K562 (cell line): ENCODE measurements around the gene PI4K2A. TPM values are rescaled to one million over a fixed set of nuclear protein-coding genes. Genes with fewer than 3 reads are reported as not detected.

Experiments
- BMI1 ChIP-seq: fragments of 150-350 bp; IDR thresholded peaks from 2 replicates; pipeline ENCODE4 v1.6.1; 2014; ENCODE audit warnings: low read length
- CEBPB ChIP-seq: fragments of 450-650 bp; IDR thresholded peaks from 2 replicates; pipeline ENCODE4 v1.6.1; 2016; ENCODE audit warnings: missing genetic modification characterization, missing compliant biosample characterization
- CREM ChIP-seq: IDR thresholded peaks from 2 replicates; pipeline ENCODE4 v1.6.1; 2014; ENCODE audit warnings: antibody characterized with exemption, low read depth
- FUS ChIP-seq: fragments of 200-400 bp; formaldehyde crosslinking; optimal IDR thresholded peaks from 2 replicates; pipeline ENCODE3; 2017; ENCODE audit warnings: low read depth, low read length
- GATAD2B ChIP-seq: fragments of 450-650 bp; IDR thresholded peaks from 2 replicates; pipeline ENCODE4 v1.6.1; 2017; ENCODE audit warnings: mild to moderate bottlenecking, borderline replicate concordance
- LEF1 ChIP-seq: fragments of 450-650 bp; IDR thresholded peaks from 2 replicates; pipeline ENCODE4 v1.6.1; 2016; ENCODE audit warnings: mild to moderate bottlenecking
- NEUROD1 ChIP-seq: fragments of 150-350 bp; IDR thresholded peaks from 2 replicates; pipeline ENCODE4 v1.6.1; 2014; ENCODE audit warnings: borderline replicate concordance, low read length, low read depth; ENCODE audit not compliant: partially characterized antibody
- POLR2AphosphoS2 ChIP-seq: IDR thresholded peaks from 2 replicates; pipeline ENCODE4 v1.6.1; 2012; ENCODE audit warnings: low read length, improper control_type of control experiment
- POU5F1 ChIP-seq: fragments of 150-350 bp; IDR thresholded peaks from 2 replicates; pipeline ENCODE4 v1.6.1; 2014; ENCODE audit warnings: borderline replicate concordance, low read length, low read depth, mild to moderate bottlenecking; ENCODE audit not compliant: partially characterized antibody
- PTTG1 ChIP-seq: fragments of 450-650 bp; IDR thresholded peaks from 2 replicates; pipeline ENCODE4 v1.6.1; 2016; ENCODE audit warnings: low read depth, mild to moderate bottlenecking, missing genetic modification characterization, missing compliant biosample characterization
- RBBP5 ChIP-seq: fragments of 200-600 bp; sonication (generic); IDR thresholded peaks from 2 replicates; pipeline ENCODE4 v1.6.1; 2012; ENCODE audit warnings: borderline replicate concordance, mild to moderate bottlenecking, low read length, control low read depth, inconsistent platforms; ENCODE audit not compliant: insufficient read depth, poor library complexity, severe bottlenecking
- RFX5 ChIP-seq: IDR thresholded peaks from 2 replicates; pipeline ENCODE4 v1.6.1; 2011; ENCODE audit warnings: low read depth, mild to moderate bottlenecking, improper control_type of control experiment, low read length
- SNIP1 ChIP-seq: fragments of 450-650 bp; IDR thresholded peaks from 2 replicates; pipeline ENCODE4 v1.7.1; 2017; ENCODE audit warnings: low read depth, mild to moderate bottlenecking
- TEAD4 ChIP-seq, 2 experiments: sonication (generic) in 1 of 2; formaldehyde crosslinking in 1 of 2; IDR thresholded peaks; 2 replicates each; pipeline versions ENCODE4 v1.6.1 to v1.8.0; 2012 to 2022; ENCODE audit warnings: borderline replicate concordance in 1 of 2, inconsistent platforms in 1 of 2, low read length in 1 of 2, mild to moderate bottlenecking in 1 of 2, missing genetic modification reagents in 1 of 2
- ZC3H8 ChIP-seq: fragments of 450-650 bp; IDR thresholded peaks from 2 replicates; pipeline ENCODE4 v1.6.1; 2017
- ZNF197 ChIP-seq: fragments of 200-800 bp; sonication (Bioruptor generic); IDR thresholded peaks from 2 replicates; pipeline ENCODE4 v1.6.1; 2016; ENCODE audit warnings: low read depth, missing genetic modification characterization, missing compliant biosample characterization
- polyA plus RNA-seq, 8 experiments: library from polyadenylated mRNA; depleted of rRNA in 4 of 8; stranded (reverse) in 5 of 8; unstranded in 3 of 8; fragments of >200 nt; fragmentation: Nextera tagmentation in 2 of 8; fragmentation: Illumina TruSeq in 1 of 8; extraction: Ambion mirVana in 2 of 8; extraction: Trizol in 1 of 8; gene quantifications; 2 replicates each; pipeline versions ENCODE4 v1.2.1 to v1.2.3, GENCODE V29; 2011 to 2014; ENCODE audit warnings: inconsistent platforms in 1 of 8, missing spikeins in 1 of 8
- total RNA-seq, 7 experiments: library from RNA; depleted of rRNA in 6 of 7; stranded (reverse); fragments of >200 nt in 6 of 7; fragmentation: Illumina TruSeq in 2 of 7; extraction: Trizol in 2 of 7; gene quantifications; 2 replicates each; pipeline versions ENCODE4 v1.2.1 to v1.2.3, GENCODE V29; 2011 to 2021; ENCODE audit warnings: low replicate concordance in 1 of 7
- TF ChIP-seq, protein P1 (sequence below): sonication (generic); formaldehyde crosslinking; IDR thresholded peaks from 2 replicates; pipeline ENCODE4 v1.8.1; 2023; ENCODE audit warnings: mild to moderate bottlenecking, missing genetic modification reagents
- TF ChIP-seq, protein P2 (sequence below): sonication (generic); IDR thresholded peaks from 2 replicates; pipeline ENCODE4 v1.6.1; 2016
- TF ChIP-seq, protein P3 (sequence below): fragments of 450-650 bp; IDR thresholded peaks from 2 replicates; pipeline ENCODE4 v1.6.1; 2018; ENCODE audit not compliant: partially characterized antibody
- TF ChIP-seq, protein P4 (sequence below): conservative IDR thresholded peaks from 2 replicates; pipeline ENCODE4 v1.6.1; 2011; ENCODE audit warnings: low read depth, mild to moderate bottlenecking, low read length; ENCODE audit not compliant: control insufficient read depth

Gene PI4K2A
- total and polyA plus RNA-seq, 9 of the 15 experiments (the other 6 are each of a cell fraction or from before 2014, with no cell fraction given), result 4.4 to 28.4 (median 16.5) TPM

DNA sequence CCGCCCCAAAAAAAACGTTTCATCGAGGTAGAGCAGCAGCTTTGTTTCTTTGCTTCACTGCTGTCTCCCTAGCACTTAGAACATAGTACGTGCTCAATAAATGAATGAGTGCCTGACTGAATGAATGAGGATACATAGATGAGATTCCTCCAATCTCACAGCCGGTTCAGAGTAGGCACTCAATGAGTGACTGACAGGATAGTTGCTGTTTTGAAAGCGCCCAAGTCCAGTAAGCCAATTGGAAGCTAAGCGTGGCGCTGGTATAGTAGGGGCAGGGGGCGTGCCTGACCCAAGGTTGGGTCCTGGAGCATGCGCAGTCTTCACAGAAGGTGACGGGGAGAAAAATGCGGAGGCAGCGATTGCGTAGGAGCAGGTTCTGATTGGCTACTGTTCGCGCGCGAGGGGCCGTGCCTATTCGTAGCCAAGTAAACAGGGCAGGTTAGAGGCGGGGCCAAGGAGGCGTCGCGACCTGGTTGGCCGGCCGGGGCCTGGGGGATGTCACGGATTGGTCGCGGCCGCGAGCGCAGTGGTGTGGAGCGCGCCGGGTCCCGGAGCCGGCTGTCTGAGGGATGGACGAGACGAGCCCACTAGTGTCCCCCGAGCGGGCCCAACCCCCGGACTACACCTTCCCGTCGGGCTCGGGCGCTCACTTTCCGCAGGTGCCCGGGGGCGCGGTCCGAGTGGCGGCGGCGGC, at the start of gene PI4K2A (continued):
- TF ChIP-seq, protein P1, sequence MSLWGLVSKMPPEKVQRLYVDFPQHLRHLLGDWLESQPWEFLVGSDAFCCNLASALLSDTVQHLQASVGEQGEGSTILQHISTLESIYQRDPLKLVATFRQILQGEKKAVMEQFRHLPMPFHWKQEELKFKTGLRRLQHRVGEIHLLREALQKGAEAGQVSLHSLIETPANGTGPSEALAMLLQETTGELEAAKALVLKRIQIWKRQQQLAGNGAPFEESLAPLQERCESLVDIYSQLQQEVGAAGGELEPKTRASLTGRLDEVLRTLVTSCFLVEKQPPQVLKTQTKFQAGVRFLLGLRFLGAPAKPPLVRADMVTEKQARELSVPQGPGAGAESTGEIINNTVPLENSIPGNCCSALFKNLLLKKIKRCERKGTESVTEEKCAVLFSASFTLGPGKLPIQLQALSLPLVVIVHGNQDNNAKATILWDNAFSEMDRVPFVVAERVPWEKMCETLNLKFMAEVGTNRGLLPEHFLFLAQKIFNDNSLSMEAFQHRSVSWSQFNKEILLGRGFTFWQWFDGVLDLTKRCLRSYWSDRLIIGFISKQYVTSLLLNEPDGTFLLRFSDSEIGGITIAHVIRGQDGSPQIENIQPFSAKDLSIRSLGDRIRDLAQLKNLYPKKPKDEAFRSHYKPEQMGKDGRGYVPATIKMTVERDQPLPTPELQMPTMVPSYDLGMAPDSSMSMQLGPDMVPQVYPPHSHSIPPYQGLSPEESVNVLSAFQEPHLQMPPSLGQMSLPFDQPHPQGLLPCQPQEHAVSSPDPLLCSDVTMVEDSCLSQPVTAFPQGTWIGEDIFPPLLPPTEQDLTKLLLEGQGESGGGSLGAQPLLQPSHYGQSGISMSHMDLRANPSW (CRISPR knock-in tag), result no peak
- TF ChIP-seq FUS (no peak), BMI1 (no peak), CEBPB (tag) (peak; percentile 74), POU5F1 (no peak), SNIP1 (no peak), RFX5 (no peak), GATAD2B (no peak), ZNF197 (no peak), CREM (peak; percentile 74), TEAD4 (IDR thresholded peaks at IDR 0.05; ENCODE audit: low read length) (no peak), TEAD4 (CRISPR knock-in tag; IDR thresholded peaks at IDR 0.05; ENCODE audit: borderline replicate concordance) (no peak), RBBP5 (peak; percentile 68), NEUROD1 (no peak), PTTG1 (no peak), LEF1 (no peak), ZC3H8 (no peak), POLR2AphosphoS2 (no peak)
- TF ChIP-seq, protein P2, sequence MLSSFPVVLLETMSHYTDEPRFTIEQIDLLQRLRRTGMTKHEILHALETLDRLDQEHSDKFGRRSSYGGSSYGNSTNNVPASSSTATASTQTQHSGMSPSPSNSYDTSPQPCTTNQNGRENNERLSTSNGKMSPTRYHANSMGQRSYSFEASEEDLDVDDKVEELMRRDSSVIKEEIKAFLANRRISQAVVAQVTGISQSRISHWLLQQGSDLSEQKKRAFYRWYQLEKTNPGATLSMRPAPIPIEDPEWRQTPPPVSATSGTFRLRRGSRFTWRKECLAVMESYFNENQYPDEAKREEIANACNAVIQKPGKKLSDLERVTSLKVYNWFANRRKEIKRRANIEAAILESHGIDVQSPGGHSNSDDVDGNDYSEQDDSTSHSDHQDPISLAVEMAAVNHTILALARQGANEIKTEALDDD, result no peak
- TF ChIP-seq, protein P3, sequence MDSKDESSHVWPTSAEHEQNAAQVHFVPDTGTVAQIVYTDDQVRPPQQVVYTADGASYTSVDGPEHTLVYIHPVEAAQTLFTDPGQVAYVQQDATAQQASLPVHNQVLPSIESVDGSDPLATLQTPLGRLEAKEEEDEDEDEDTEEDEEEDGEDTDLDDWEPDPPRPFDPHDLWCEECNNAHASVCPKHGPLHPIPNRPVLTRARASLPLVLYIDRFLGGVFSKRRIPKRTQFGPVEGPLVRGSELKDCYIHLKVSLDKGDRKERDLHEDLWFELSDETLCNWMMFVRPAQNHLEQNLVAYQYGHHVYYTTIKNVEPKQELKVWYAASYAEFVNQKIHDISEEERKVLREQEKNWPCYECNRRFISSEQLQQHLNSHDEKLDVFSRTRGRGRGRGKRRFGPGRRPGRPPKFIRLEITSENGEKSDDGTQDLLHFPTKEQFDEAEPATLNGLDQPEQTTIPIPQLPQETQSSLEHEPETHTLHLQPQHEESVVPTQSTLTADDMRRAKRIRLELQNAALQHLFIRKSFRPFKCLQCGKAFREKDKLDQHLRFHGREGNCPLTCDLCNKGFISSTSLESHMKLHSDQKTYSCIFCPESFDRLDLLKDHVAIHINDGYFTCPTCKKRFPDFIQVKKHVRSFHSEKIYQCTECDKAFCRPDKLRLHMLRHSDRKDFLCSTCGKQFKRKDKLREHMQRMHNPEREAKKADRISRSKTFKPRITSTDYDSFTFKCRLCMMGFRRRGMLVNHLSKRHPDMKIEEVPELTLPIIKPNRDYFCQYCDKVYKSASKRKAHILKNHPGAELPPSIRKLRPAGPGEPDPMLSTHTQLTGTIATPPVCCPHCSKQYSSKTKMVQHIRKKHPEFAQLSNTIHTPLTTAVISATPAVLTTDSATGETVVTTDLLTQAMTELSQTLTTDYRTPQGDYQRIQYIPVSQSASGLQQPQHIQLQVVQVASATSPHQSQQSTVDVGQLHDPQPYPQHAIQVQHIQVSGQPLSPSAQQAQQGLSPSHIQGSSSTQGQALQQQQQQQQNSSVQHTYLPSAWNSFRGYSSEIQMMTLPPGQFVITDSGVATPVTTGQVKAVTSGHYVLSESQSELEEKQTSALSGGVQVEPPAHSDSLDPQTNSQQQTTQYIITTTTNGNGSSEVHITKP, result no peak
- TF ChIP-seq, protein P4, sequence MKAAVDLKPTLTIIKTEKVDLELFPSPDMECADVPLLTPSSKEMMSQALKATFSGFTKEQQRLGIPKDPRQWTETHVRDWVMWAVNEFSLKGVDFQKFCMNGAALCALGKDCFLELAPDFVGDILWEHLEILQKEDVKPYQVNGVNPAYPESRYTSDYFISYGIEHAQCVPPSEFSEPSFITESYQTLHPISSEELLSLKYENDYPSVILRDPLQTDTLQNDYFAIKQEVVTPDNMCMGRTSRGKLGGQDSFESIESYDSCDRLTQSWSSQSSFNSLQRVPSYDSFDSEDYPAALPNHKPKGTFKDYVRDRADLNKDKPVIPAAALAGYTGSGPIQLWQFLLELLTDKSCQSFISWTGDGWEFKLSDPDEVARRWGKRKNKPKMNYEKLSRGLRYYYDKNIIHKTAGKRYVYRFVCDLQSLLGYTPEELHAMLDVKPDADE, result no peak
